ENCODE results near the gene MEMO1.
"Not testable (repeated sequence)": the region's sequence is repeated elsewhere in the genome, so short reads cannot be mapped to it uniquely, and the experiment has no call there.

MEMO1 gene

GRCh38 chr2:32010670-32011484 lies at the start of gene MEMO1:
Gene MEMO1, minus strand, starts transcription at chr2:32011008. Its CDS starts 761 bp downstream, at chr2:32010247.
- DNase-seq = peak; percentile 92

DNA sequence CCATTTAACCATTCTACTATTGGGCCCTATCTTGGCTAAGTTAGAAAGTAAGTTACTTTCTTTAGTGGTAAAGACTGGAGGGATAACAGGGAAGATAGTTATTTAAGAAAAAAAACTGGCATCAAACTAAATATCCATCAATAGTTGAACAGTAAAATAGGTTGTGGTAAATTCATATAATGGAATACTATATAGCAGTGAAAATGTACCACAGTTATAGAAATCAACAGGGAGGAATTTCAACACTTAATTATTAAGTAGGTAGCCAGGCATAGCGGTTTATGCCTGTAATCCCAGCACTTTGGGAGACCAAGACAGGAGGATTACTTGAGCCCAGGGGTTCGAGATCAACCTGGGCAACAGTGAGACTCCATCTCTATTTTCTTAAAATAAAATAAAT lies 49.5 kb upstream of the MEMO1 start:
- DNase-seq = no peak

GRCh38 chr2:32058130-32058529 lies 47.3 kb upstream of the MEMO1 start:
- no peak for DNase-seq

GRCh38 chr2:32054583-32054982 lies 43.8 kb upstream of the MEMO1 start:
- DNase-seq = not testable (repeated sequence)

DNA sequence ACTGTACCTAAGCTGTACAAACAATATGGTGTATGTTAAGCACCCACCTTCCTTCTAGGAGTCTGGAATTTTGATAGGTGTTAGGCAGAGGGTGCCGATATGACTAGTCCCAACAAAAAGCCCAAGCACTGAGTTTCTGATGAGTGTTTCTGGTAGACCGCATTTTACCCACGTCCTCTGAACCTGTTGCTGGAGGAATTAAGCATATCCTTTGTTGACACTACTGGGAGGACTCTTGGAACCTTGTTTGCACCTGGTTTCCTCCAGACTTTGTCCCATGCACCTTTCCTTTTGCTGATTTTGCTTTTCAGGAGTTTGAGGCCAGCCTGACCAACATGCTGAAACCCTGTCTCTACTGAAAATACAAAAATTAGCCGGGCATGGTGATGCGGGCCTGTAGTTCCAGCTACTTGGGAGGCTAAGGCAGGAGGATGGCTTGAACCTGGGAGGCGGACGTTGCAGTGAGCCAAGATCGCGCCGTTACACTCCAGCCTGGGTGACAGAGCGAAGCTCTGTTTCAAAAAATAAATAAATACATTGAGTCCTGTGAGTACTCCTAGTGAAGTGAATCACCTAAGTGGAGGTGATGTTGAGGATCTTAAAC lies 41.1 kb upstream of the MEMO1 start:
- DNase-seq = no peak

GRCh38 chr2:32043561-32043960 lies 32.8 kb upstream of the MEMO1 start:
- DNase-seq = no peak

DNA sequence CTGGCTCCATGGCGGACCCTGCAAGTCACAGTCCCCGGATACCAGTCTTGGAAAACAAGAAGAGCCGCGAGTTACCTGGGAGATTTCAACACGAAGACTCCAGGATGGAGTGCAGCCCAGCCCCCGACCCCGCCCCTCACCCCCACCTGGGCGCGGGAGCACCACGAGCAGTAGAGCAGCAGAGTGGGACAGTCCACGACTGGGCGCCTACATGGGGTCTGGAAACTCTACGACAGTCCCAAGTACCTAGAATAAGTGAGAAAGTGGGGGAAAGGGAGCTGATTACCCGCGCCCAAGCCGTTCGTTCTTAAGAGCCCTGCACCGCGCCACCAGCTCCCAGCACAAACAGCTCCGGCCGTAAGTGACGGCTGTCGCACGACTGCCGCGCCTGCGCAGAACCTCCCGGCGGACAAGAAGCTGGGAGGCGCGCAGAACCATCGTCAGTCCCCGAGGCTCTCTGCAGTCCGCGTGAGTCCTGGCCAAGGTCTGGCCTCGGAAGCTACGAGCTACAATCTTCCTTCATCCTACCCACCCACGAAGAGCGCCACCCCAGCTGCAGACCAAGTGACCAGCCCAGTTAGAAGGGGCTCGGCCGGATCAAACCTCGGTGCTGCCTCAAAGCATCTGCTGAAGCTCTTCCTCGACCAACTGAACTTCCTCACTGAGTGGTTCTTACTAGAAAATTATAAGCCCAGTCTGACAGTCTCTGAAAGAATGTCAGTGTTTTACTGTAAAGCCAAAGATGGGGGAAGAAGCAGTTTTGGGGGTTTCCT lies 28.8 kb upstream of the MEMO1 start, which contains the start of gene DPY30:
DPY30 (minus strand) TSS at position 359 of the 773 bp plus-strand sequence; CDS start at position 10, 349 bp downstream.
- peak; percentile 90 for DNase-seq

GRCh38 chr2:32034198-32034887 lies 23.5 kb upstream of the MEMO1 start:
- not testable (repeated sequence) for DNase-seq

DNA sequence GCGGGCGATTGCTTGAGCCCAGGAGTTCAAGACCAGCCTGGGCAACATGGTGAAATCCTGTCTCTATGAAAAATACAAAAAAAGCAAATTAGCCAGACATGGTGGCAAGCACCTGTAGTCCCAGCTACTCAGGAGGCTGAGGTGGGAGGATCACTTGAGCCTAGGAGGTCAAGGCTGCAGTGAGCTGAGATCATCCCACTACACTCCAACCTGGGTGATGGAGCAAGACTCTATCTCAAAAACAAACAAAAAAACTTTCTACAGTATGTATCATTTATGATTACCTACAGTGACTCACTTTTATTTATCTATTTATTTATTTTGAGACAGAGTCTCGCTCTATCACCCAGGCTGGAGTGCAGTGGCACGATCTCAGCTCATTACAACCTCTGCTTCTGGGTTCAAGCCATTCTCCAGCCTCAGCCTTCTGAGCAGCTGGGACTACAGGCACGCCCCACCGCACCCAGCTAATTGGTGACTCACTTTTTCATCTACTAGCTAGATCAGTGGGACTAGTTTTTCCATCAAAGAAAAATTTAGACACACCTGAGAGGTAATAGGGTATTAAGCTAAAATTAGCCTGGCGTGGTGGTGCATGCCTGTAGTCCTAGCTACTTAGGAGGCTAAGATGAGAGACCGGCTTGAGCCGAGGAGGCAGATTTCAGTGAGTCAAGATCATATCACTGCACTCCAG lies 8.1 kb upstream of the MEMO1 start:
- DNase-seq = not testable (repeated sequence)

- DNase-seq = no peak
These were observed 2.1 kb upstream of the MEMO1 start for GRCh38 chr2:32012872-32013271.

DNA sequence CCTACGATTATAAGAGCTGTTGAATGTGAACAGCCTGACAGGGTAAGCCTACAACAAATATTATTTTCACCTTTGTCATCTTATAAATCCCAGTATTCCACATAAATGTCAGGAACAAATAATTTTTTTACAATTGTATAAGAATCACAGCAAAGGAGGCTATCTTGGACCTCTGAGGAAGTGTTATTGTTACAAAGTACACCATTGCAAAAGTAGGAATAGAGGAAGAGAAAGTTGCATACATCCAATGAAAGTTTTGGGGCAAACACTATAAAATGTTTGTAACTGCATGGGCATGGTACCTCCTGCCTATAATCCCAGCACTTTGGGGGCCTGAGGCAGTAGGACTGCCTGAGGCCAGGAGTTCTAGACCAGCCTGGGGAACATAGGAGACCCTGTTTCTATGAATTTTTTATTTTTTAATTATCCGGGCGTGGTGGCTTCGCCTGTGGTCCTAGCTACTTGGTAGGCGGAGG lies 715 bp upstream of the MEMO1 start:
- no peak for DNase-seq

DNA sequence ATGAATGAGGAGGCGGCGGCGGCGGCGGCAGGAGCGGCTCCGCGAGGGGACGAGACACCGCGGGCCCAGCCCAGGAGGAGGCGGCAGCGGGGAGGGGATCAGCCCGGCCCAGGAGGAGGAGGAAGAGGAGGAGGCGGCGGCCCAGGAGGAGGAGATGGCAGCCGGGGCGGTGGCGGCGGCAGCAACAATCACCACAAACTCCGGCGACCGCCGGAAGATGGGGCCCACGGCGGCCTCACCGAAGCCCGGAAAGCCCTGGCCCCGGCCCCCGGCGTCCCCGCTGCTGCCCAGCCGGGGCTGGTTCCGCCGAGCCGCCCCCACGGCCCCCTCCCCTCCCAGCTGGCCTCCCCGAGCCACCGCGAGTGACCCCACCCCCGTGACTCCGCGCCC lies 533 bp downstream of the MEMO1 start:
- peak; percentile 13 for DNase-seq

GRCh38 chr2:32009516-32010256 lies 1.1 kb downstream of the MEMO1 start:
- no peak for DNase-seq

DNA sequence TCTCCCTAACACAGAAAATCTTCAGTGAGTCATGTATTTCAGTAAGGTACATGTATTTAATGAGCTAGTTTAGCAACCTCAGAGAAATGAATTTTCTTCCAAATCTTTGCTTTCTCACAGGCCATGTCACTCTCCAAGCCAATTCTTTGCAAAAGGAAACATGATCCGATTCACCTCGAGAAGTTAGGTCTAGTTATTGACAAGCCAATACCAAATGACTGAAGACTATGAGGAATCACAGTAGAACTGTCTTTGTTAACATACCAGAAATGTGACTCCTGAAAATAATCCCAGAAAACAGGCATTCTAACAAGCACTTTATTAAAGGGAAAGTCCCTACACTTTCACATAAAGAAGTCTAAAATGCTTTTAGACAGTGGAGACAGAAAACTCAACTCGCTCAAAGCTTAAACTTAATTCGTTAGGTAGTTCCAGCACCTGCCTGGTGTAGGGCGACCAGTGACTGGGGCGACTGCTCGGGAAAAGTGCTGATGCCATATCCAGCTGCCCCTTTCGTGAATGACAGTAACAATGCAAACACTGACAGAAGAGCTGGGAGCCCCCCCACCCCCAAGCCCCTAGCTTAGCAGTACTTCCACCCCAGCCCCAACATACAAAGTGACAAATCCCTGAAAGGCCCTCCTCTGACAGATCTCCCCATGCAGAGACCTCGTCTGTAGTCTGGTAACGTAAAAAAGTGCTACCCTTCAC lies 1.8 kb downstream of the MEMO1 start:
- DNase-seq = peak; percentile 44

- DNase-seq = no peak
These were observed 3.8 kb downstream of the MEMO1 start for GRCh38 chr2:32007121-32007391.

DNA sequence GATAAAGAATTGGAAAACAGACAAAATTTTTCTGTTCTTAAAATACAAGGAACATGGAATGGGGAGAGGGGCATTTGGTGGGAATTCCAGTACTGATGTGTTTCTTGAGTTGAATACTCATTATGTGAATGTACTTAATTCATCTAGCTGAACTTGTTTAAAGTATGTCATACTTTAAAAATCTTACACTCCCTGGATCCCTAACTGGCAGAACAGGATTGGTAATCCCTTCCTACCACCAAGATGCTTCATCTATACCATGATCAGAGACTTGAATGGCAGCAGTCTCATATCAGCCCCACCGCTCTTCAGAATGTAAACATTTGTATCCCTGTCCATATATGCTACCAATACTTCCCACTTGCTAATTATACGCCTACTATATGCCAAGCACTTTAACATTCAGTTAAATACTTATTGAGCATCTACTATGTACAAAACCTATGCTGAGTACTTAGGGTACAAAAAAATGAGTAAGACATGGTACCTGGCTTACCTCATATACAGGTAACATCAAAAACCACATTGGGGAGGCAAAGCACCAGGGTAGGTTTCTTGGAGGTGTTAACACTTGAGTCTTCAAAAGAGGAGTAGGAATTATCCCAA lies 5.3 kb downstream of the MEMO1 start:
- DNase-seq = no peak

- no peak for DNase-seq
These were observed 7.0 kb downstream of the MEMO1 start for GRCh38 chr2:32003791-32004190.

- no peak for DNase-seq
These were observed 8.4 kb downstream of the MEMO1 start for GRCh38 chr2:32002406-32002805.

DNA sequence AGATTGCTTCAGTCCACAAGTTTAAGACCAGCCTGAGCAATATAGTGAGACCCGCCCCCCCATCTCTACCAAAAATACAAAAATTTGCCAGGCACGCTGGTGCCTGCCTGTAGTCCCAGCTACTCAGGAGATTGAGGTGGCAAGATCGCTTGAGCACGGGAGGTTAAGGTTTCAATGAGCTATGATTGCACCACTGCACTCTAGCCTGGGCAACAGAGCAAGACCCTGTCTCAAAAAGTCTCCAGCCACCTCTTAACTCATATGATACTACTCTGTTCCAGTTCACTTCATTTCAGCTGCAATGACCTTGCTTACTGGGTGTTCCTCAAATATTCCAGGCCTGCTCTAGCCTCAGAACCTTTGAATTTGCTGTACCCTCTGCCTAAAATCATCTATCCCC lies 11.4 kb downstream of the MEMO1 start:
- DNase-seq = no peak

DNA sequence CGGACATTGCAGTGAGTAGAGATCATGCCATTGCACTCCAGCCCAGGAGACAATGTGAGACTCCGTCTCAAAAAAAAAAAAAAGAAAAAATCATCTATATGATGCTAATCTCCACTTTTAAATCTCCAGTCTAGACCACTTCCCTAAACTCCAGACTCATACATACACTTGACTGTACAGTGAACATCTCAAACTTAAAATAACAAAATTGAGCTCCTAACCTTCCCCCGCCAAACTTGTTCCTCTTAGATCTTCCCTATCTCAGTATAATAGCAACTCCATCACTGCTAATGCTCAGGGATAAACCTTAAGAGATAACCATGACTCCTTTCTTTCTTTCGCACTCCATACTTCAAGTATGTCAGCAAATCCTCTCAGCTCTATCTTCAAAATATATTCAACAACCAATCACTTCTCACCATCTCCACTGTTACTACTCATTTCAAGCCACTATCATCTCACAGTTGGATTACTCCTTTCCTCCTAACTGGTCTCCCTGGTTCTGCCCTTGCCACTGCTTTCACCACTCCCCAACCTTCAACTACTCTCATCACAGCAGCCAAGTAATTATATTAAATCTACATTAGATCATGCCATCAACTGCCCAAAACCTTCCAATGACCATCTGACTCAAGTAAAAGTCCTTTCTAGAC lies 12.0 kb downstream of the MEMO1 start:
- no peak for DNase-seq
